OCI-LY3 (cell line): Measurements from ENCODE around the gene AUTS2.

Experiments
- CTCF ChIP-seq: fragments of 200-600, 300-600 bp; sonication (generic); IDR thresholded peaks from 2 replicates; pipeline ENCODE4 v1.5.1; 2014; ENCODE audit warnings: antibody characterized with exemption, low read length, low read depth
- EZH2phosphoT487 ChIP-seq: fragments of 200-600 bp; shearing (Covaris generic); IDR thresholded peaks from 2 replicates; pipeline ENCODE4 v1.6.1; 2018; ENCODE audit warnings: antibody characterized with exemption, mixed run types, low read depth

- TF ChIP-seq CTCF: no peak
- no peak for TF ChIP-seq EZH2phosphoT487
Measured at GRCh38 chr7:70512761-70513160, 914.5 kb downstream of the AUTS2 start.
